Heart left ventricle (tissue), 16 donors: ENCODE data around the gene CPLX3. TPM values are rescaled to one million over a fixed set of nuclear protein-coding genes. Genes with fewer than 3 reads are reported as not detected.

Source experiments
- ATAC-seq, 4 donors: fragments of 200-7000 bp; cut with Tn5 transposase; one replicate each; pipeline ENCODE4 v1.9.1; 2020 to 2022; ENCODE audit warnings: moderate library complexity in 4 of 4, mild to moderate bottlenecking in 3 of 4, moderate number of reproducible peaks in 1 of 4
- DNase-seq, 5 donors: peaks; one replicate each; pipeline ENCODE4 v3.0.0-alpha.2; 2020
- H3K27ac ChIP-seq, 12 donors: fragments of 200-600 bp; sonication (generic) in 4 of 12; one replicate each; pipeline versions ENCODE4 v1.5.0 to v1.8.0; 2016 to 2022; ENCODE audit warnings: mild to moderate bottlenecking in 2 of 12
- H3K27me3 ChIP-seq, 9 donors: fragments of 200-600 bp; sonication (generic) in 2 of 9; one replicate each; pipeline versions ENCODE4 v1.5.1 to v1.8.0; 2016 to 2022; ENCODE audit warnings: mild to moderate bottlenecking in 3 of 9
- H3K36me3 ChIP-seq, 9 donors: fragments of 200-600 bp; sonication (generic) in 2 of 9; one replicate each; pipeline versions ENCODE4 v1.5.0 to v1.8.0; 2018 to 2022; ENCODE audit warnings: mild to moderate bottlenecking in 2 of 9
- H3K4me1 ChIP-seq, 12 donors: fragments of 200-600 bp; sonication (generic) in 4 of 12; one replicate each; pipeline versions ENCODE4 v1.5.0 to v1.8.0; 2016 to 2022; ENCODE audit warnings: mild to moderate bottlenecking in 3 of 12
- H3K4me3 ChIP-seq, 12 donors: fragments of 200-600 bp; sonication (generic) in 4 of 12; one replicate each; pipeline versions ENCODE4 v1.5.0 to v1.8.0; 2017 to 2022; ENCODE audit warnings: mild to moderate bottlenecking in 9 of 12, moderate library complexity in 4 of 12
- H3K9me3 ChIP-seq, 12 donors: fragments of 200-600 bp; sonication (generic) in 4 of 12; one replicate each; pipeline versions ENCODE4 v1.5.0 to v1.8.0; 2016 to 2022; ENCODE audit warnings: mild to moderate bottlenecking in 1 of 12
- POLR2A ChIP-seq, 2 donors: fragments of 450-650 bp; IDR thresholded peaks; one replicate each; pipeline ENCODE4 v1.6.1; 2017; ENCODE audit warnings: antibody characterized with exemption in 2 of 2, mild to moderate bottlenecking in 2 of 2, moderate library complexity in 2 of 2
- WGBS, 4 donors: extraction: QIAGEN DNeasy Blood & Tissue Kit in 2 of 4; methylation state at CpG; one replicate each; pipeline versions ENCODE4 v1.1.5 to v1.1.7; 2013 to 2018; 5-methylcytosine and 5-hydroxymethylcytosine counted together
- intact Hi-C, 10 donors: fragments of 100-400 bp; cut with DNase I; formaldehyde crosslinking; loops; one replicate each; pipeline versions ENCODE4 v1.11.1 to v1.14.2; 2022
- polyA plus RNA-seq, 2 donors: library from polyadenylated mRNA; stranded (reverse); fragments of 200-250 nt; gene quantifications; one replicate each; pipeline ENCODE4 v1.2.3, GENCODE V29; 2013
- total RNA-seq, 9 donors: library from RNA; depleted of rRNA in 2 of 9; stranded (reverse); fragments of >200 nt in 2 of 9; fragmentation: NEBNext Ultra II Directional in 3 of 9; extraction: Animal tissue kit (Norgen Biotek cat#: 25700) in 3 of 9; gene quantifications; one replicate each; pipeline versions ENCODE4 v1.1.0 to v1.2.4, GENCODE V29; 2016 to 2023
- TF ChIP-seq, protein P1 (sequence below), 12 donors: fragments of 200-600 bp; sonication (generic) in 4 of 12; IDR thresholded peaks; one replicate each; pipeline versions ENCODE4 v1.5.0 to v1.8.0; 2018 to 2022; ENCODE audit warnings: antibody characterized with exemption in 12 of 12, mild to moderate bottlenecking in 5 of 12
- donor health status: ischemic (EF 13 %, LVEDD 7.1; RV severe dilation, severe dysfunction).
- donor health status: healthy with polysubstance abuse.
- donor health status: DM: no; HTN: yes; CAD: no.
- donor health status: DM: no; HTN: no; CAD: no.
- donor health status: ischemic (EF 25% LVEDD 6.9; RV normal size, moderate dysfunction).
- donor health status: ischemic (EF 25% LVEDD 5.7; RV mildly dilated, moderate dysfunction).
- donor health status: healthy.
- donor health status: DM: yes; HTN: yes; CAD: no.
- donor health status: ischemic (EF 35%, LVEDD 5.7; RV mildly dilated, moderate dysfunction).
- donor health status: nonischemic (EF 11% LVEDD 7.7; RV severe dilation, severe dysfunction).
- donor health status: DM: yes; HTN: yes; CAD: no.
- donor health status: PGD.
- donor health status: ischemic (EF 29% LVEDD 5.4; RV normal size, mild dysfunction).
- donor health status: nonischemic (EF 23%, LVEDD 6.1; RV moderate dilation, normal function).

Gene CPLX3
- total and polyA plus RNA-seq, 11 donors: 0.06 to 3.3 (median 1.6) TPM; not detected in 3

DNA sequence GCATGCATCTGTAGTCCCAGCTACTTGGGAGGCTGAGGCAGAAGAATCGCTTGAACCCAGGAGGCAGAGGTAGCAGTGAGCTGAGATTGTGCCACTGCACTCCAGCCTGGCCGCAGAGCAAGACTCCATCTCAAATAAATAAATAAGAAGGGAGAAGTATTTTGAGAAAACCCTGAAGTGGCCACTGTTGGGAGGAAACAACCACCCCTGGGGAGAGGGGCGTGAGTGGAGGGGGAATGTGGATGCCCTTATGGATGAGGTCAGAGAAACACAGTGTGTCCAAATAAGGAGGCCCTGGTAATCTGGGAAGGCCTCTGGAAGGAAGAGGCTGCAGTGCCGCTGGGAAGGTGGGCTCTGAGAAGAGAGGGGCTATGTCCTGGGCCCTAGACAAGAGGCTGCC lies 4.2 kb upstream of the CPLX3 start:
- Histone ChIP-seq H3K9me3 (no peaks in the 10 kb centered on the region), H3K36me3 (no peaks in the 10 kb centered on the region), H3K27me3 (peaks cover 0 to 13% (median 6%) of the 10 kb centered on the region in 9 donors), H3K4me1 (peaks cover 0 to 10% (median 0%) of the 10 kb centered on the region in 12 donors), H3K4me3 (no peak overlapping the region), H3K27ac (no peak overlapping the region)
- 84 to 91% (median 89%) methylated on average over 4 of the region's 4 CpGs for WGBS, 4 donors
- ATAC-seq (no peak), DNase-seq (no peak)
- no peak for TF ChIP-seq POLR2A (IDR thresholded peaks at IDR 0.05)
- TF ChIP-seq, protein P1, sequence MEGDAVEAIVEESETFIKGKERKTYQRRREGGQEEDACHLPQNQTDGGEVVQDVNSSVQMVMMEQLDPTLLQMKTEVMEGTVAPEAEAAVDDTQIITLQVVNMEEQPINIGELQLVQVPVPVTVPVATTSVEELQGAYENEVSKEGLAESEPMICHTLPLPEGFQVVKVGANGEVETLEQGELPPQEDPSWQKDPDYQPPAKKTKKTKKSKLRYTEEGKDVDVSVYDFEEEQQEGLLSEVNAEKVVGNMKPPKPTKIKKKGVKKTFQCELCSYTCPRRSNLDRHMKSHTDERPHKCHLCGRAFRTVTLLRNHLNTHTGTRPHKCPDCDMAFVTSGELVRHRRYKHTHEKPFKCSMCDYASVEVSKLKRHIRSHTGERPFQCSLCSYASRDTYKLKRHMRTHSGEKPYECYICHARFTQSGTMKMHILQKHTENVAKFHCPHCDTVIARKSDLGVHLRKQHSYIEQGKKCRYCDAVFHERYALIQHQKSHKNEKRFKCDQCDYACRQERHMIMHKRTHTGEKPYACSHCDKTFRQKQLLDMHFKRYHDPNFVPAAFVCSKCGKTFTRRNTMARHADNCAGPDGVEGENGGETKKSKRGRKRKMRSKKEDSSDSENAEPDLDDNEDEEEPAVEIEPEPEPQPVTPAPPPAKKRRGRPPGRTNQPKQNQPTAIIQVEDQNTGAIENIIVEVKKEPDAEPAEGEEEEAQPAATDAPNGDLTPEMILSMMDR (IDR thresholded peaks at IDR 0.05): no peak
- intact Hi-C loops: no loop called here

DNA sequence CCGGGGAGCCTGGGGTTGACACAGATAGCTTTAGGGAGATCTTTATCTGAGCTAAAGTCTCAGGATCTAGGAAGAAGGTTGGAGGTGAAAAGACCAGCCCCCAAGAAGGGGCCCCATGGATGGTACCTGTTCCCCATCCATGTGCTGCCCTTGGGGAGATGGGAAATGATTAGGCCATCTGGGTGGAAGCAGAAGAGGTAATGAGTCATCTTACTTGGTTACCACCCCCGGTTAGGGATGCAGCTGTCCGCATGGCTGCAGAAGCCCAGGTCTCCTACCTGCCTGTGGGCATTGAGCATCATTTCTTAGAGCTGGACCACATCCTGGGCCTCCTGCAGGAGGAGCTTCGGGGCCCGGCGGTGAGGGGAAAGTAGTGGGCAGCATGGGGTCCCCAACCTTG lies 3.1 kb upstream of the CPLX3 start:
- Histone ChIP-seq H3K4me3 (no peak overlapping the region), H3K27ac (no peak overlapping the region), H3K27me3 (peaks cover 0 to 21% (median 12%) of the 10 kb centered on the region in 9 donors), H3K4me1 (peaks cover 0 to 6% (median 0%) of the 10 kb centered on the region in 12 donors), H3K36me3 (no peaks in the 10 kb centered on the region), H3K9me3 (no peaks in the 10 kb centered on the region)
- TF ChIP-seq, protein P1 (IDR thresholded peaks at IDR 0.05): no peak
- no peak for TF ChIP-seq POLR2A (IDR thresholded peaks at IDR 0.05)
- ATAC-seq (no peak), DNase-seq (no peak)
- 71 to 84% (median 77%) methylated on average over 5 to 6 of the region's 6 CpGs for WGBS, 4 donors
- intact Hi-C loops: no loop called here

DNA sequence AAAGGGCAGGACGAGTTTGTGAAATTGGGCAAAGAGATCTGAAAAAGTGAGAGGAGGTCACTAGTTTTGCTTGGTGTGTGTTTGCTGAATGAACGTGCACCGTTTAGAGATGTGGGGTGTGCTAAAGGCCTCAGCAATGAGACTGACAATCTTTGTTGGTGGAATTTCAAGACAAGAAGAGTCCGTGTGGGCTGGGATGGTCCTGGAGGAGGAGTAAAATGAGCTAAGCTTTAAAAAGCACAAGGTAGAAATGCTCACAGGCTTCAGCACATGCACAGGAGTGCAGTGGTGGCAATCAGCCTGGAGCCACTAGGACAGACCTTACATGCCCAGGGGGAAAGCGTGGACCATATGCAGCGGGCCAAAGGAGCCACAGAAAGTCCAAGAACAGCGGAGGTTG lies 1.5 kb upstream of the CPLX3 start:
- TF ChIP-seq, protein P1 (IDR thresholded peaks at IDR 0.05): no peak
- no peak for TF ChIP-seq POLR2A (IDR thresholded peaks at IDR 0.05)
- intact Hi-C loops: no loop called here

DNA sequence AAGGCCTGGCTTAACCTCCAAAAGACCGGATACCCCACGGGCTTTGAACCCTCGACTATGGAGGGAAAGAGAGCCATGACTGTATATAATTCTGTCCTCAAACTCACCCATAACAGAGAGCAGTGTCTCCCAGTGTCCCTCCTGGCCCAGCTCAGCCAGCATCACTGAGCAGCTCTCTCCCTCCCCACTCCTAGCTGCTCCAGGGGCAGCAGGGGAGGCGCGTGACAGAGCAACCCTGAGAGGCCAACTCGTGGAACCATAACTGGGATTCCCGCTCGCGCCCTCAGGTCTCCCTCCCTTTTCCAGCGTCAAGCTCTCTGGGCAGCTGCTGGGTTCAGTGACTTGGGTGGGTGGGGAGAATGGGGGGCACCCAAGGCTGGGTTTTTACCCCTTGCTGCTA lies 561 bp upstream of the CPLX3 start:
- H3K36me3 ChIP-seq: no peaks in the 10 kb centered on the region
- peaks cover 0 to 25% (median 16%) of the 10 kb centered on the region in 9 donors for H3K27me3 ChIP-seq
- no peak overlapping the region for H3K27ac ChIP-seq
- intact Hi-C loops: no loop called here
- no peak for ATAC-seq
- no peak for DNase-seq
- 46 to 51% (median 48%) methylated on average over 10 of the region's 10 CpGs for WGBS, 4 donors
- no peak overlapping the region for H3K4me3 ChIP-seq
- no peak for TF ChIP-seq POLR2A (IDR thresholded peaks at IDR 0.05)
- TF ChIP-seq, protein P1 (IDR thresholded peaks at IDR 0.05): no peak
- H3K9me3 ChIP-seq: no peaks in the 10 kb centered on the region
- H3K4me1 ChIP-seq: peaks cover 0 to 6% (median 0%) of the 10 kb centered on the region in 12 donors

More for the DNA sequence above, 1.5 kb upstream of the CPLX3 start:
- Histone ChIP-seq H3K27me3 (peaks cover 0 to 25% (median 16%) of the 10 kb centered on the region in 9 donors), H3K9me3 (no peaks in the 10 kb centered on the region), H3K36me3 (no peaks in the 10 kb centered on the region), H3K4me3 (no peak overlapping the region), H3K27ac (no peak overlapping the region), H3K4me1 (peaks cover 0 to 6% (median 0%) of the 10 kb centered on the region in 12 donors)
- no peak for ATAC-seq
- no peak for DNase-seq
- 75 to 83% (median 76%) methylated on average over 7 of the region's 7 CpGs for WGBS, 4 donors
